SHP77 (cell line): Measurements from ENCODE around the gene MCFD2.
A peak's percentile ranks its signal among the peaks of the same experiment; 100 is the strongest.
"Not testable (repeated sequence)": the region's sequence is repeated elsewhere in the genome, so short reads cannot be mapped to it uniquely, and the experiment has no call there.

ENCODE experiments used
- DNase-seq, 2 experiments: peaks; one replicate each; lab custom pipeline; 2025; lab: John Stamatoyannopoulos, UW

Gene MCFD2

GRCh38 chr2:46937471-46937901 lies 21.9 kb upstream of the MCFD2 start:
- no peak for DNase-seq

GRCh38 chr2:46936566-46936965 lies 21.0 kb upstream of the MCFD2 start:
- DNase-seq = no peak

- DNase-seq = no peak
Measured at GRCh38 chr2:46935071-46935470, 19.5 kb upstream of the MCFD2 start.

GRCh38 chr2:46929612-46930011 lies 14.0 kb upstream of the MCFD2 start:
- no peak for DNase-seq

GRCh38 chr2:46926863-46927262 lies 11.3 kb upstream of the MCFD2 start:
- DNase-seq = no peak

- no peak for DNase-seq
Measured at GRCh38 chr2:46925474-46926351, 10.1 kb upstream of the MCFD2 start.

GRCh38 chr2:46924608-46925007 lies 9.0 kb upstream of the MCFD2 start:
- no peak for DNase-seq

GRCh38 chr2:46924038-46924437 lies 8.4 kb upstream of the MCFD2 start:
- no peak for DNase-seq

GRCh38 chr2:46923041-46923528 lies 7.5 kb upstream of the MCFD2 start:
- DNase-seq = no peak

GRCh38 chr2:46922606-46923005 lies 7.0 kb upstream of the MCFD2 start:
- no peak for DNase-seq

- DNase-seq = no peak
Measured at GRCh38 chr2:46921676-46922448, 6.3 kb upstream of the MCFD2 start.

GRCh38 chr2:46917628-46918027 lies 2.0 kb upstream of the MCFD2 start:
- no peak for DNase-seq

- peak; percentile 92 to 95 for DNase-seq
Measured at GRCh38 chr2:46915811-46916630, 415 bp upstream of the MCFD2 start.

GRCh38 chr2:46914578-46915230 lies 902 bp downstream of the MCFD2 start:
- no peak for DNase-seq

- no peak for DNase-seq
Measured at GRCh38 chr2:46913471-46914381, 1.9 kb downstream of the MCFD2 start.

GRCh38 chr2:46909771-46910419 lies 5.7 kb downstream of the MCFD2 start:
- no peak for DNase-seq

GRCh38 chr2:46909150-46909549 lies 6.5 kb downstream of the MCFD2 start:
- no peak for DNase-seq

GRCh38 chr2:46904908-46905678 lies 10.5 kb downstream of the MCFD2 start:
- not testable (repeated sequence) for DNase-seq

GRCh38 chr2:46902980-46903379 lies 12.6 kb downstream of the MCFD2 start:
- DNase-seq = not testable (repeated sequence)
